Peyer's patch (tissue), 4 donors: ENCODE data around the gene LAMA4.

Experiments used
- CTCF ChIP-seq, 6 experiments: fragments of 450-650 bp in 4 of 6; fragments of 200-600 bp in 2 of 6; sonication (generic) in 1 of 6; IDR thresholded peaks; one replicate each; pipeline ENCODE4 v1.5.1; 2017 to 2019; ENCODE audit warnings: antibody characterized with exemption in 6 of 6, mild to moderate bottlenecking in 3 of 6, moderate library complexity in 1 of 6
- POLR2A ChIP-seq, 2 donors: fragments of 450-650 bp; IDR thresholded peaks; one replicate each; pipeline ENCODE4 v1.5.1; 2017; ENCODE audit warnings: antibody characterized with exemption in 2 of 2, mild to moderate bottlenecking in 2 of 2, moderate library complexity in 2 of 2

GRCh38 chr6:112218563-112218962, 35.8 kb downstream of the LAMA4 start:
- no peak for TF ChIP-seq CTCF (IDR thresholded peaks at IDR 0.05)
- TF ChIP-seq POLR2A (IDR thresholded peaks at IDR 0.05), result no peak
